HG02840 (cell line): Measurements from ENCODE around the gene PTPN13.

ENCODE experiments used
- ATAC-seq: cut with Tn5 transposase; IDR thresholded peaks from one replicate; pipeline ENCODE4 v1.9.1; 2021; ENCODE audit warnings: mild to moderate bottlenecking, moderate library complexity, moderate number of reproducible peaks; ENCODE audit not compliant: unreplicated experiment, low FRiP score

PTPN13 gene

DNA sequence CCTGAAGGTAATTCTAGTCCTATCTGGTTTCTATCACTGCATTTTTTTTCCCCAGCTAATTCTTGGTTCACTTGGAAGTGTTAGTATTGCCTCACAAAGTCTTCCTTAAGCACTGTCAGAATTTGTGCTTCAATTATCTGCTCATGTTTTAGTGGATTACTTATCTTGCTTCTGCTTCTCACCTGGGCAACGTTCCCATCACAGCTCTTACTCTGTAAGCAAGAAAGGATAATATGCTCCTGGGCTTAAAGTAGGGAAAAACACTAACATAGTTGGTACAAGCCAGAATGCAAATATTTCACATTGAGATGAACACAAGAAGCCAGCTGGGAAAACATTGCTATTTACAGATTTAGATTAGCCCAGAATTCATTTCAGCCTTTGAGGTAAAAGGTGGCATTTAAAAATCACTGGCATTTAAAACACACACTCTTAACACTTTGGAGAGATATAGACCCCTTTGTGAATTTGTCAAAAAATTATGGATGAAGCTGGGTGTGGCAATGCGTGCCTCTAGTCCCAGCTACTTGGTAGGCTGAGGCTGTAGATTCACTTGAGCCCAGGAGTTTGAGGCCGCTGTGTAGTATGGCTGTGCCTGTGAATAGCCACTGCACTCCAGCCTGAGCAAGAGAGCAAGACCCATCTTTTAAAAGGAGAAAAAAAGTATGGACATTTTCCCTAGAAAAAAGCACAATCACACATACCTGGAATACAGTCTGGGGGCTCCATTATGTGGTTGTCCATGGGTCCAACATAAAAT is 6.6 kb upstream of the PTPN13 start:
- no peak for ATAC-seq

DNA sequence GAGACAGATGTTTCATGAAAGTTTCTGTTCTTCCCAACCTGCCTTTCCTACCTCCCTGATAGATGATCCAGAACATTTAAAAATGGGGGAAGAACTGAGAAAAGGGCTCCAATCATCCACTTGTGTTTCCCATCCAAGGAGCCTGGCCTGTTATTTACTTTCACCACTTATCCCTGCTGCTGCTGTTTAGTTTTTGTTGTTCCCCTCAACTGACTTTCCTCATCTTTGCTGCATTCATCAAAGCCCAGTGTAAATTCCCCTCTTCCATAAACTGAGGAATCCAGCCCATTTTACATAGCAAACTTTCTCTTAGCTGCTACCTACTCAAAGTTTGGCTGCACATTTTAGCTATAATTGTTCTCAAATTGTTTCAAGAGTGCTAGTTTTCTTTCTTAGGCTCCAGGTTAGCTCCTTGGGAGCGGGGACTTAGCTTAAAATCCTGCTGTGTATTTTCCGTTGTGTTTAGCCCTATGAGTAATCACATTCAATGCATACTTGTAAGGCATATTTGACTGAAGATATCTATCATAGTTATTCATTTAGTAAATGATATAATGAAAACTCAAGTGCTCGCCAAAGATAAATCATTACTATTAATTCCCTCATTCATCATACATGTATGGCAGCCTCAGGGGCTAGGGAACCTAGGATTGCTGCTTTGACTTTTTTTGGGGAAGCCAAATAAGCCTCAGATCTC is 1.4 kb upstream of the PTPN13 start:
- no peak for ATAC-seq

DNA sequence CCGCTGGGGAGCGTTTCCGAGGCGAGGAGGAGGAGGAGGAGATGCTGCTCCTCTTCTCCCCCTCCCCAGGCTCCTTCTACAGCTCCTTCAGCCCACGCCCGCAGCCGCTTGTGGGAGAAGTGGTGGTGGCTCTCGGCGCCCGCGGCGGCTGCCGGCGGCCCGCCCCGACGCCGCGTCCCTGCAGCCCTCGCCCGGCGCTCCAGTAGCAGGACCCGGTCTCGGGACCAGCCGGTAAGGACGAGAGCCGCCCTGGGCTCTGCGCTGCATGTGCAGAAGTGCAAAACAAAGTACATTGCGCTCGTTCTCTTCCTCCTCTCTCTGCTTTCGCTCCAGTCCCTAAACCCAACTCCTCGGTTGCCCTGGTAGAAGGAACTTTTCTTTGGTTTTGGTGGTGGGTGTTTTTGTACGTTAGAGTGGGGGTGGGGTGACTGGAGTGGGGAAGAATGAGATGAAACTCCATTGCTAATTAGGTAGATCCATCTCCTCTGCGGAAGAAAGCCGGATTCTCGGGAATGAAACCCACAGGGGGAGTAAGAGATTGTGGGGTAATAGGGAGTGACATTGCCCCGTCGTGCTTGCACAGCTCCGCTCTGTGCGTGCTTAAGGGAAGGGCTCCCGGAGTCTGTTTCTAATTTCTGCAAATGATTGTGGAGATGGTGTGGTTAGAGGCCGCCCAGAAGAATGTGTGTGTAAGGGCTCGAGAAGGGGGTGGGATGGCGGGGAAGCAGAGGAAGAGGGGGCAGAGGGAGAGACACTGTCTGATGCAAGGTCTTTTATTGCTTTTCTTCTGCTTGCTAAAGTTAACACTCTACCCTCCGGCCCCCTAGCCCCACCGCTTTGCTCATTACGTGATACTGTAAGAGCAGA is 677 bp downstream of the PTPN13 start:
- peak; percentile 25 for ATAC-seq

DNA sequence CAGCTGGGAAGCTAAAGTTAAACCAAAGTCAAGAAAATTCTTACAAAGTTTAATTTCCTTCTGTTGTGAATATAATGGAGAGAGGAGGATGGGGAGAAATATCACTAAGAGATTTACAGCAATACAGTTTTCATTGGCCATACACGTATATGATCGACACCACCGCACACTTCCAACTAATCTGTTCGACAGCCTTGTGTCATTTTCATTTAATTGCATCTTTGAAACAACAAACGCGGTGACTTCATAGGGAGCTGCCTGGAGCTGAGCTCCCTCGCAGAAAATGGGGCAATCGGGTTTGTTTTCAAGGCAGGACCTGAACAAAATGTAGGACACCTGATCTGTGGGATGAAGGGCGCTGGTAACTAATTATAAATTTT is 1.3 kb downstream of the PTPN13 start:
- no peak for ATAC-seq

DNA sequence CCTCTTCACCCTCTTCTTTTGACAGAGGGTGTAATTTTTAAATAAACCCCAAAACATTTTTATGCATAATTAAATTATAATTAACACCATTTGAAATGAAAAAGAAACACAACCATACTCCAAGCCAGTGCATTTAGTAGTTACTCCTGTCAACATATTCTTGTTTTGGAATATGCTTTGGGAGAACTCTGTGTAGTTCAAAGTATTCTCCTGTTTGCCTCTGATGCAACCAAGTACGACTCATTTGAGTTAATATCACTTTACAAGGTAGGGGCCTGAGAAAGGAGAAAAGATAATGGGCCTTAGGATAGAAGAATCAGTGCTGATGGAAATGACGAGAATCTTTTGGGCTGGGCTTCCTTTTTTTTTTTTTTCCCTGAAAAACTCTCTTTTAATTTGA is 2.7 kb downstream of the PTPN13 start:
- no peak for ATAC-seq

DNA sequence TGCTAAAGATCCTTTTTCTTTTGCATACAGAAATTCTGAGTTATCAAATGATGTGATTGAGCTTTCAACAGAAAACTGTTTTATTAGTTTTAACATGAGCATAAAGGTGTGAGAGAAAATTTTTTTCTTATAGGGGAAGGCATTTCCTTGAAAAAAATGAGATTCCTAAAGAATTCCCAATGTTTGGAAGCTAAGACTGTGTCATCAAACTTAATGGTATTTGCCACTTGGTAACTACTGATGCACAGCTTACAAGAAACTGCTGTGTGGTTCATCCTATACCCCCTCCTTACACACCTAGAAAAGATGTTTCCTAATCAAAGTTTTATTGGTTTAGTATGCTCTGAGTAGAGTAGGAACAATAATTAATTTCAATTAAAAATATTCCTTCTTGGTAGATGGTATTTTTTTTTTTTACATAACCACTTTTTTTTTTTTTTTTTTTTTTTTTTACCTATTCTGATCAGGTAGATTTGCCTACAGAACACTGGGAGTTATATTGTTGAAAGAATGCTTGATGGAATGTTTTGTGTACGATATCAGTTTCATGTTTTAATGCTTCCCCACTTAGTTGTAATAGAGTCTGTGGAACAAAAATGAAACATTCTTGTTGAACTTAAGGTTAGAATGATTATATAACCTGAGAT is 6.0 kb downstream of the PTPN13 start:
- ATAC-seq = no peak

DNA sequence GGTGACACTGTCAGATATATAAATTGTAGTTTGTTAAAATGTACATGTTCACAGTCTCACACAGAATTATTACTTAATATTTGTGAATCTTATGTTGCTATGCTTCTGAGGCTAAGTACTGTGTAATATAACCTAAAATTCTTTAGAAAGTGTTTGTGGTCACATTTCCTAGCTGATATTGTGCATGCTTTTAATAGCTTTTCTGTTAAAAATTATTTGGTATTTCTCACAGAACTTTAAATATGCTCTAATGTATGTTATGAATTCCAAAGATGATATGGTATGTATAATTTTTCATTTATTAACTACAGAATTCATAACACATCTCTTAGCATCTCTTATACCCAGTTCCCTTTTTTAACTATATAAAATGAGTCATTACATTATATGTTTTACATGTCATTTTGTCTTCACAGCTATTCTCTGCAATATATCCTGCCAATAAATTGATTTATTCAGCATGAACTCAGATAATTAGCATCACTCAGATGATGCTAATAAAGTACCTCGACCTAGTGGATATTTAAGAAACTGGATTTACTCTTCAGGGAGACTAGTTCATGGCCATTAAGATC is 9.3 kb downstream of the PTPN13 start:
- no peak for ATAC-seq

DNA sequence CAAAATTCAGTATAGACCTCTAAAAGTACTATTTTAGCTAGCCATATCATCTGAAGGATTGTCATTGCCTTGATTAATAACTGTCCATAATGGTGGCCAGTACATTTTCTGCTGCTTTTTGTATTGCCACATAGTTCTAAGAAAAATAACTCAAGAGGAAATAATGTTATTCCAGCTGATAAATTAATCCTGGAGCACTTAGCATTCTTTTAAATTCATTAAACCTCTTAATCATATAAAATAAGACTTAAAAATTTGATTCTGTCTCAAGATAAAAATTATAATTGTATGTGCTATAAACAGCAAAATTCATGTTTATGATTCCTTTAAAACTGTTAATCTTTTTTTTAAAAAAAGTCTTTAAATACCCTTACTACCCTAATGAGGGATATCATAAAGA is 12.7 kb downstream of the PTPN13 start:
- no peak for ATAC-seq

DNA sequence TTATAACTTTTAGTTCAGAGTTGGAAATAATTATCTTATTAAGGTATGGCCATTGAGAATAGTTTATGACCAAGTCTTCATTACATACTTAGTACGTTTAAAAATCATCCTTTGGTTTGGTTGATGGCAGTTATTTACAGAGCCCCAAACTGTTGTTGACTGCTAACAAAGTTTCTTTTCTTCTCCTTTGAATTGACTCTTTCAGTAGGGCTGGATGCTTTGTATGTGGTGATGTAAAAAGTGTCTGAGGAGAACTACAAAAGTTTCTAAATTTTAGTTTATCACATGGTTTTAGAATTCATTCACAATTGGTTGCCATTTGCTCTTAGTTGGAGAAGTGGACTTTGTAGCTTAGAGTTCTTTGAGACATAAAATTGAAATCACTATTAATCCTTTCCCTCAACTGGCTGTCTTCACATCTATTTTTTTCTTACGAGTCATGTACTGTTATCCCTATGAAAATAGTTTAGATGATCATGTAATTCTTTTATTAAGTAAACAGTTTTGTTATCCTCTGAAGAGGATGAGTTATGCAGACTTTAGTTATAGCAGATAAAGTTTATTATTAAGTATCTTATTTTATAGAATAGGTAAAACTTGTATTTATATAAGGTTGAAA is 14.8 kb downstream of the PTPN13 start:
- ATAC-seq = no peak

DNA sequence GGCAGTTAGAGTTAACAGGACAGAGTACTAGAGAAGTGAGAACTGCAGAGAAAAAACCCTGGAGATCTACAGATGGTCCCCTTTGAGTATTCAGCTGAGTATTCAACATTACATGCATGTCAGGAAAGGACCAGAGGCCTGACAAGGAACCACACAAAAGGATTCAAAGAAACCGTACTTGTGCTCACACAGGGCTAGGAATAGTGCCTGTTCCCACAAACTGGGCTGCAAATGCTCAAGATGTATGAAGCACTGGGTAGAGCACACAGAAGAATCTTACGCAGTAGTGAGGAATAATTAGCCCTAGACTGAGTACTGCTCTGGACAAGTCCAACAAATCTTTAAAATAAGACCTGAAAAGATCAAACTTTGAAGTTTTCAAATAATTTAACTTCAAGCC is 17.6 kb downstream of the PTPN13 start:
- no peak for ATAC-seq

DNA sequence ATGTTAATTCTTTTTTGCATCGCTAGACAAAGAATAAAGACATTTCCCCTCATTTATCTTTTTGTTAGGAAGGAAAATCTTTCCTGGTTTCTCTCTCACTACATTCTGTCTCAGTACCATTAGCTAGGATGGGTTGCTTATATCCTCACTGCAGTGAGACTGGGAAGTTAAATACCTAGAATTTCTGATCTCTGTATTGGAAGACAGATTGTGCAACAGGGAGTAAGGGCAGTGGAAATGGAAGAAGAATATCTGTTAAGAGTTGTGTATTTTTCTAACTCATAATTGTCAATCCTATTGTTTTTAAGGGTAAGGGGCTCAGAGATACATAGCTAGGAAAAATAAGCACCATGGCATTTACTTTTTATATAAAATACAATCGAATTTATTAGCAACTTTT is 19.6 kb downstream of the PTPN13 start:
- ATAC-seq = no peak

DNA sequence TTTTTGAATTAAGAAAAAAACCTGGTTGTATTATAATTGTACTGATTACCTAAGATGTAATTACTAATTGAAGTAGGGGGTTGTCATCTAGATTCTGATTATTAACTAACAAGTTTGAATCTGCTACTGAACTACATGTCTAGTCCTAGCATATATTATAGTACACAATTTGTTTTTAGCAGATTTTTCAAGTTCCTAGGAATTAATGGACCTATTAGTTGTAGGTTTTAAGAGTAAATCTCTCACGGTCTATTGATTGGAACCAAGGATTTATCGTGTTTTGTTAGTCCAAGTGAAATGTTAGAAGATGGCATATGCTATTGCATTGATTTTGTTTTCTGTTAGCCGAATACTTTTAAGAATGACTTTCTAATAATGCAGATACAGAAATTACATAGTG is 20.8 kb downstream of the PTPN13 start:
- no peak for ATAC-seq

DNA sequence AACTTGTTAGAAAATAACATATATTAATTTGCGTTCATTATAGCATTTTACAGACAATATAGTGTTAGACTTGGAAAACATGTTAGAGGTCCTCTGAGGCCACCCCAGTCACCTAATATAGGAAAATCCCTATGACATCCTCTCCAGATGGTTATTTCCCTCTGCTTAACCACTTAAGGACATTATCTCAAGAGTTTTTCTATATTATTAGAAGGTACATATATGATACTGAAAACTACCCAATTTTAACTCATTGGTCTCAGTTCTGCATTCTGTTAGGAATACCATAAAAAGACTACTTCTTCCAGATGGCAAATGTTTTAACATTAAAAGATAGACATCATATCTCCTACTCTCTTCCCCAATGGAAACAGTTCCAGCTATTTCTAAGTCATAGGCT is 21.4 kb downstream of the PTPN13 start:
- ATAC-seq = no peak

DNA sequence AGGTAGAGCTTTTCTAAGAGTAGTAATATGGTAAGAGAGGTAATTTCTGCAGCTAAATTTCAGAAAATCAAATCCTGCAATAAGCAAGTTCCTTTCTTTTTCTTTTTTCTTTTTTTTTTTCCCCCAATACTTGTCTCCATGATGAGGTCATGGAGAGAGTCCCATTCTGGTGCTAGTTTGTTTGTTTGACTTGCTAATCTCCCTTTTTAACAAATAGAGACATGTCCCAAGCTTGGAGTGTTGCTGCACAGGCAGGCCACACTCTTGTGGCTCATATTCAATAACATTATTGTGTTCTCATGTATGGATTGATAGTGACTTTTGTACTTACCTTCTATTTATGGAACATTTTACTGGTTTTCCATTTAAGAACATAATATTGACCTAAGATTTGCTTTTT is 25.5 kb downstream of the PTPN13 start:
- ATAC-seq = no peak

DNA sequence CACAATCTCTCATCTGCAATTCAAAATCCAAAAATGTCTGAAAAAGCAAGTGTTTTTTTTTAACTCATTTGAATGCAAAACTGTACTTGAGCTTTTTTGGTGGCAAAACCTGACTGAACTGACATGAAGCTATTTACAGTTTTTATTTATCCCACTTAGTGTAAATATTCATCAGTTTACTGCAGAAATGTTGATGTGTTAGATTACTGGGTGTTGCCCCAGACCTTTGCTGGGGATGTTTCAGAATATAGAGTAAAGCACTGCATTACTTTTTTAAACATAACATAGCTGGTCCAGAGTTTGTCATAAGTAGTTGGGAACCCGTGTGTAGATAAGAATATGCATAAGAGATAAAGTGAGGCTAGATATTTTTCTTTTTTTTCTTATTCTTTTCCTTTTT is 27.3 kb downstream of the PTPN13 start:
- no peak for ATAC-seq

DNA sequence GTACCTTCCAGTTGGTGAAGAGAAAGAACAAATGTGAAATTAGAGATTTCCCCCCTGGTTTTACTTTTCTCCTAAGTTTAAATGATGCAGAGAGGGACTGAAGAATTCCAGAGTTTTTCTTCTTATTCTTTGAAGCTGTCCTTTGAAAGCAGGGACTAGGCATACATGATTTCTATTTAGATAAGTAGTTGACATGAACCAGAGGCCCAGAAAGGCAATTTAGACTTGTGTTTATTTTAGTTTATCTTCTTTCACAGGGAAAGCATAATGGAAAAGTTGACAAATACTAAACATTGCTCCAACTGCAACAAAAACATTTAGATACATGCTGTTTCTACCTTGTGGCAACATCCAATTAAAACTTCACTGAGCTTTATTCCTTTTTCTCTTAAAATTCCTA is 32.0 kb downstream of the PTPN13 start:
- no peak for ATAC-seq

DNA sequence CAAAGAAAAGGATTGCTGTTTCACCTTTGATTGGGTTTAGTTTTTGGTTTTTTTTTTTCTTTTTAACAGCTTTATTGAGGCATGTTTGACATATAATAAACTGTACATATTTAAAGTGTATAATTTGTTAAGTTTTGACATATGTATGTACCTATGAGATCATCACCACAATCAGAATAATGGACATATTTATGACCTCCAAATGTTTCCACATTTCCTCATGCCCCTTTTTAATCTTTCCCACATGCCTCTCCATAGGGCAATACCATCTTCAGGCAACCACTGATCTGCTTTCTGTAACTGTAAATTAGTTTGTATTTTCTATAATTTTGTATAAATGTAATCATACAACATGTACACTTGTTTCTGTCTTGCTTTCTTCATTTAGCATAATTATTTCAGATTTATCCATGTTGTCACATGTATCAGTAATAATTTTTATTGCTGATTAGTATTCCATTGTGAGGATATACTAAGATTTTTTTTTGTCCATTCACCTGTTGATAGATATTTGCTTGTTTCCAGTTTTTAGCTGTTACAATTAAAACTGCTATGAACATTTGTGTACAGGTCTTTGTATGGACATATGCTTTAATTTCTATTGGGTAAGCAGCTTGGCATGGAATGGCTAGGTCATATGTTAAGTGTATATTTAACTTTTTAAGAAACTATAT is 33.5 kb downstream of the PTPN13 start:
- ATAC-seq = no peak

DNA sequence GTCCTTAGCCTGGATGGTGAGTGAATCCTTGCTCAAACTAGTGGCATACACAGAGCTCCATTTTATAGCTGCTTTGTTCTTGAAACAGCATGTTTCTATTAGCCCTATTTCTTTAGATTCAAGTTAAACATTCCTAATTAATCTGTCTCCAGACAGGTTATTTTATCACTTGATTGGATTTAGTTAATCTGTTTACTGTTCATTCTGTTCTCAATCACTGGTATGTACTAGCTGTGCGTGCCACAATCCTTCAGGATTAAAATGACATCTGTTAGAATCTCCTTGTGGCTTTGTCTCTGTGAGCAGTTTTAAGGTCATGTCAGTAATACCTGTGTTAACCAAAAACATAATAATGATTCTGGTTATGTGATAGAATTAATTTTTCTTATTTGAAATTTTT is 36.5 kb downstream of the PTPN13 start:
- no peak for ATAC-seq

DNA sequence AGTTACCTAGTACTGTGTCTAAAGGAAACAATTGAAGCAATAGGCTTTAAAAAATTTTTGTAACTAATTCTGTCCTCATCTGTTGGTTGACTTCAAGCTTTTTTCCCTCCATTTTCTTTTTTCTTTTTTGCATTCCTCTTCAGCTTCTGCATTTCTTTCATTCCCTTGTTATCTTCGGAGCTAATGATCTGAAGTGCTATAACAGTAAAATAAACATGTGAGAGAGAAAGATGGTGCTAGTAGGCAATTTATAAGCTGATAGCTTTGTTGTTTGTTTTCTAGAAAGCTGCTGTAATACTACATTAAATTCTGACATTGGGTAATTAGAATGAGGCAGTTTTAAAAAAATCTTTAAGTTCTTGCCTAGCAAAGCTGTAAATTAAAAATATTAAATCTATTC is 37.1 kb downstream of the PTPN13 start:
- no peak for ATAC-seq

DNA sequence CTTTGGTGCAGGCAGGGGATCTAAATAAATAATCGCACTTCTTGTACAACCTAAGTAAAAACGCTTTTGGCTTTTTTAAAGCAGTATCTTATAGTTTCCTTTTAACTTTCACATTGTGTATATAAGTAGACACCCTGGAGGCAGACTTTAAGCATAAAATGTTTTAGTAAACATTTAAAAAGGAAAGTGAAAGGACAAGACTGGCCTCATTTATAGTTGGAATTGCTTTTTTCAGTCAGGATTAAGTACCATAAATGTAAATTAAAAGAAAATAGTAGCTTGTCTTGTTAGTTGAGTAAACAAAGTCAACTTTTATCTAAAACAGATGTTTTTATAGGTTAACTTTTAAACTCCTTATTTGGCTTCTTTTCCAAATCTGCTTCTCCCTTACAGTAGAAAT is 39.7 kb downstream of the PTPN13 start:
- no peak for ATAC-seq
